Measurements from ENCODE around the gene CLTB.

- no peak for TF ChIP-seq TAF1 (conservative IDR thresholded peaks at IDR 0.05)
- no peak for TF ChIP-seq CTCF (IDR thresholded peaks at IDR 0.05; ENCODE audit: low read depth, low read length, missing input control)
- no peak for TF ChIP-seq ATF3 (IDR thresholded peaks at IDR 0.05)
- no peak for TF ChIP-seq YY1 (IDR thresholded peaks at IDR 0.05)
- no peak for TF ChIP-seq RAD21 (IDR thresholded peaks at IDR 0.05)
- TF ChIP-seq RXRA (IDR thresholded peaks at IDR 0.05), result no peak
- no peak for TF ChIP-seq REST (IDR thresholded peaks at IDR 0.05)
- TF ChIP-seq ZBTB33 (IDR thresholded peaks at IDR 0.05), result no peak
- no peak for TF ChIP-seq EGR1 (IDR thresholded peaks at IDR 0.05; ENCODE audit: low read depth in 2 of 2)
- TF ChIP-seq MAX (IDR thresholded peaks at IDR 0.05), result no peak
- TF ChIP-seq GABPA (IDR thresholded peaks at IDR 0.05 in 1 of 2, conservative IDR thresholded peaks at IDR 0.05 in 1 of 2), result no peak
- no peak for TF ChIP-seq SP1 (IDR thresholded peaks at IDR 0.05)
- no peak for TF ChIP-seq JUND (IDR thresholded peaks at IDR 0.05)
These were observed 34.4 kb downstream of the CLTB start for GRCh38 chr5:176381979-176382378.

All from liver (tissue), 3 donors.